ENCODE data around the gene CYP46A1. TPM values are rescaled to one million over a fixed set of nuclear protein-coding genes. Genes with fewer than 3 reads are reported as not detected.

Gene CYP46A1
- total RNA-seq, 1 experiment from 2014 or later = 0.36 TPM

DNA sequence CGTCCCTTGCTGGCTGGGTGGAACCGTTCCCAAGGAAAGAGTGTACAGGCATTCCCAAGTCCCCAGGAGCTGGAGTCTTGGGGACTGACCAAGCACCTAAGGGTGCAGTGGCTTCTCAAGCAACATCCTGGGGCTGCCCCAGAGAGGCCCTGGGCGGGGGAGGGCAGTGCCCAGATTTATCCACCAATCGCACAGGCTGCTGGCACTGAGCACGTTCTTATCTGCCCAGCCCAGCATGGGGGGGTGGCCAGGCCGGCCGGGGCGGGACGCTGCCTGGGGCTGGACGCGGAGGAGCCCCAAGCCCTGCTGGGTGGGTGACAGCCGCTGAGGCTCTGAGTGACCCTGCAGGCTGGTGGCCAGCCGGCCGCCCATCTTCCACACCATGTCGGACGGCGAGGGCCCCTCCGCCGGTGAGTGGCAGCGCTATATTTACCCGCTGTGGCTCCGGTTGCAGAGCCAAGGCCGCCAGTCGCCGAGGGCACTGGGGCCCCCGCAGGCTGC, 53.4 kb downstream of the CYP46A1 start:
- ATAC-seq (peak; percentile 92), DNase-seq (ENCODE audit: low read depth, low spot score) (no peak)
- Histone ChIP-seq H3K27me3 (ENCODE audit: control insufficient read depth, insufficient read depth, low read length) (no peaks in the 10 kb centered on the region), H3K4me1 (ENCODE audit: control insufficient read depth, insufficient read depth, low read length) (peaks cover 16% of the 10 kb centered on the region), H3K9me3 (ENCODE audit: control insufficient read depth, insufficient read depth, low read depth, low read length) (no peaks in the 10 kb centered on the region), H3K4me3 (ENCODE audit: low read depth in 2 of 2, low read length in 2 of 2) (peak overlapping the region; percentile 45 to 54), H3K36me3 (ENCODE audit: control insufficient read depth, insufficient read depth, low read length) (no peaks in the 10 kb centered on the region), H3K27ac (ENCODE audit: low read length) (peak overlapping the region; percentile 23; the same call in 1 of the 2 replicates)
- TF ChIP-seq TCF7L2 (IDR thresholded peaks at IDR 0.05; ENCODE audit: low read depth, low read length) = no peak
- TF ChIP-seq, protein P1, sequence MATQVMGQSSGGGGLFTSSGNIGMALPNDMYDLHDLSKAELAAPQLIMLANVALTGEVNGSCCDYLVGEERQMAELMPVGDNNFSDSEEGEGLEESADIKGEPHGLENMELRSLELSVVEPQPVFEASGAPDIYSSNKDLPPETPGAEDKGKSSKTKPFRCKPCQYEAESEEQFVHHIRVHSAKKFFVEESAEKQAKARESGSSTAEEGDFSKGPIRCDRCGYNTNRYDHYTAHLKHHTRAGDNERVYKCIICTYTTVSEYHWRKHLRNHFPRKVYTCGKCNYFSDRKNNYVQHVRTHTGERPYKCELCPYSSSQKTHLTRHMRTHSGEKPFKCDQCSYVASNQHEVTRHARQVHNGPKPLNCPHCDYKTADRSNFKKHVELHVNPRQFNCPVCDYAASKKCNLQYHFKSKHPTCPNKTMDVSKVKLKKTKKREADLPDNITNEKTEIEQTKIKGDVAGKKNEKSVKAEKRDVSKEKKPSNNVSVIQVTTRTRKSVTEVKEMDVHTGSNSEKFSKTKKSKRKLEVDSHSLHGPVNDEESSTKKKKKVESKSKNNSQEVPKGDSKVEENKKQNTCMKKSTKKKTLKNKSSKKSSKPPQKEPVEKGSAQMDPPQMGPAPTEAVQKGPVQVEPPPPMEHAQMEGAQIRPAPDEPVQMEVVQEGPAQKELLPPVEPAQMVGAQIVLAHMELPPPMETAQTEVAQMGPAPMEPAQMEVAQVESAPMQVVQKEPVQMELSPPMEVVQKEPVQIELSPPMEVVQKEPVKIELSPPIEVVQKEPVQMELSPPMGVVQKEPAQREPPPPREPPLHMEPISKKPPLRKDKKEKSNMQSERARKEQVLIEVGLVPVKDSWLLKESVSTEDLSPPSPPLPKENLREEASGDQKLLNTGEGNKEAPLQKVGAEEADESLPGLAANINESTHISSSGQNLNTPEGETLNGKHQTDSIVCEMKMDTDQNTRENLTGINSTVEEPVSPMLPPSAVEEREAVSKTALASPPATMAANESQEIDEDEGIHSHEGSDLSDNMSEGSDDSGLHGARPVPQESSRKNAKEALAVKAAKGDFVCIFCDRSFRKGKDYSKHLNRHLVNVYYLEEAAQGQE (IDR thresholded peaks at IDR 0.05; ENCODE audit: insufficient read depth in 1 of 2, low read depth in 2 of 2, low read length in 1 of 2) = no peak
- TF ChIP-seq SIN3A (IDR thresholded peaks at IDR 0.05; ENCODE audit: borderline replicate concordance, insufficient read depth, low read depth, low read length) = no peak
- intact Hi-C loops (cut with micrococcal nuclease; ENCODE audit: unreplicated experiment) = loop anchor here (5.0 kb wide), 1 partner anchor 80 kb away; no protein-coding TSS in a partner anchor
- ChIA-PET CTCF (no interaction called here), POLR2A (no interaction called here)
- BruUV-seq (replicated peaks) = no TSS peak
- in situ Hi-C loops (cut with HindIII; ENCODE audit: low pct_unique_long_range_greater_than_20kb, low sequenced_read_pairs) = no loop called here

DNA sequence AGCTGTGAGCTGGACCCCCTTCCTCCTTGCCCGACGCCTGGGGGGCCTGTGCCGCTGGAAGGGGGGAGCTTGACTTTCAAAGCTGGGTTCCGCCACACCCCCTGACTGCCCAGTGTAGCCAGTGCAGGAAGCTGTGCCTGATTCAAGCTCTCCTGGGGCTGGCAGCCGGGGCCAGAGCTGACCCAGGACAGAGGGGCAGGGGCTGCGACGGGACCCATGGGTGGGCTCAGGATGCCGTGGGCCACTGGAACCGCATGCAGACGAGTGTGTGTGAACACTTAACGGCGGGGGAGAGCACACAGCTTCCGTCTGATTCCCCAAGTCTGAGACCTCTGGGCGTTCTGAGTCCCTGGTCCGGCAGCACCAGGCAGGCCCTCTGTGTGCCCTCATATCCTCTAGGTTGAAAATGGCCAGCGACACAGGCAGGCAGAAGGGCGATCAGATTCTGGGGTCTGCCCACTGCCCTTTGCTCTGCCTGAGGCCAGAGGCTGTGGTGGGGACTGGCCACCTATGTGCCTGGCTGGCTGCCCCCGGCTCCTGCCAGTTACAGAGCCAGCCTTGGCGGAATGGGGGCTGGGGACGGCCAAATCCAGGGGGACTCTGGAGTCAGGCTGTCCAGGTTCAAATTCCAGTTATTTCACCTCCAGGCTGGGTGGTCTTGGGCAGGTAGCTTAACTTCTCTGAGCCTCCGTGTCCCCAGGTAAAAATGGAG, 54.0 kb downstream of the CYP46A1 start:
- in situ Hi-C loops (cut with HindIII; ENCODE audit: low pct_unique_long_range_greater_than_20kb, low sequenced_read_pairs) = no loop called here
- ChIA-PET CTCF (interaction anchor here (0.5 kb wide), 1 partner anchor 53 kb away, joined by 3 read pairs; no protein-coding TSS in a partner anchor), POLR2A (no interaction called here)
- Histone ChIP-seq H3K36me3 (ENCODE audit: control insufficient read depth, insufficient read depth, low read length) (no peaks in the 10 kb centered on the region), H3K27ac (ENCODE audit: low read length) (peak overlapping the region; percentile 39), H3K27me3 (ENCODE audit: control insufficient read depth, insufficient read depth, low read length) (no peaks in the 10 kb centered on the region), H3K4me1 (ENCODE audit: control insufficient read depth, insufficient read depth, low read length) (peaks cover 16% of the 10 kb centered on the region), H3K9me3 (ENCODE audit: control insufficient read depth, insufficient read depth, low read depth, low read length) (no peaks in the 10 kb centered on the region), H3K4me3 (ENCODE audit: low read depth in 2 of 2, low read length in 2 of 2) (peak overlapping the region; percentile 45 to 54)
- BruUV-seq (replicated peaks) = no TSS peak
- ATAC-seq (peak; percentile 70), DNase-seq (ENCODE audit: low read depth, low spot score) (no peak)
- intact Hi-C loops (cut with micrococcal nuclease; ENCODE audit: unreplicated experiment) = loop anchor here (5.0 kb wide), 1 partner anchor 79 kb away; no protein-coding TSS in a partner anchor
- TF ChIP-seq, protein P1 (IDR thresholded peaks at IDR 0.05; ENCODE audit: insufficient read depth in 1 of 2, low read depth in 2 of 2, low read length in 1 of 2) = no peak
- TF ChIP-seq, protein P2, sequence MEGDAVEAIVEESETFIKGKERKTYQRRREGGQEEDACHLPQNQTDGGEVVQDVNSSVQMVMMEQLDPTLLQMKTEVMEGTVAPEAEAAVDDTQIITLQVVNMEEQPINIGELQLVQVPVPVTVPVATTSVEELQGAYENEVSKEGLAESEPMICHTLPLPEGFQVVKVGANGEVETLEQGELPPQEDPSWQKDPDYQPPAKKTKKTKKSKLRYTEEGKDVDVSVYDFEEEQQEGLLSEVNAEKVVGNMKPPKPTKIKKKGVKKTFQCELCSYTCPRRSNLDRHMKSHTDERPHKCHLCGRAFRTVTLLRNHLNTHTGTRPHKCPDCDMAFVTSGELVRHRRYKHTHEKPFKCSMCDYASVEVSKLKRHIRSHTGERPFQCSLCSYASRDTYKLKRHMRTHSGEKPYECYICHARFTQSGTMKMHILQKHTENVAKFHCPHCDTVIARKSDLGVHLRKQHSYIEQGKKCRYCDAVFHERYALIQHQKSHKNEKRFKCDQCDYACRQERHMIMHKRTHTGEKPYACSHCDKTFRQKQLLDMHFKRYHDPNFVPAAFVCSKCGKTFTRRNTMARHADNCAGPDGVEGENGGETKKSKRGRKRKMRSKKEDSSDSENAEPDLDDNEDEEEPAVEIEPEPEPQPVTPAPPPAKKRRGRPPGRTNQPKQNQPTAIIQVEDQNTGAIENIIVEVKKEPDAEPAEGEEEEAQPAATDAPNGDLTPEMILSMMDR (IDR thresholded peaks at IDR 0.05) = no peak
- TF ChIP-seq TCF7L2 (IDR thresholded peaks at IDR 0.05; ENCODE audit: low read depth, low read length) (no peak), POLR2AphosphoS5 (IDR thresholded peaks at IDR 0.05; ENCODE audit: low read depth, low read length) (no peak), SIN3A (IDR thresholded peaks at IDR 0.05; ENCODE audit: borderline replicate concordance, insufficient read depth, low read depth, low read length) (no peak)

All from Panc1 (cell line).